ENCODE results near the gene SUPT6H. TPM values are rescaled to one million over a fixed set of nuclear protein-coding genes. Genes with fewer than 3 reads are reported as not detected.

SUPT6H gene
- total and polyA plus RNA-seq, 9 of the 15 experiments (the other 6 are each of a cell fraction or from before 2014, with no cell fraction given), result 1.7 to 77.7 (median 49.2) TPM

GRCh38 chr17:28743243-28744103 is 81.5 kb downstream of the SUPT6H start, which contains the start of gene TRAF4 (continued):
- TF ChIP-seq, protein P1, sequence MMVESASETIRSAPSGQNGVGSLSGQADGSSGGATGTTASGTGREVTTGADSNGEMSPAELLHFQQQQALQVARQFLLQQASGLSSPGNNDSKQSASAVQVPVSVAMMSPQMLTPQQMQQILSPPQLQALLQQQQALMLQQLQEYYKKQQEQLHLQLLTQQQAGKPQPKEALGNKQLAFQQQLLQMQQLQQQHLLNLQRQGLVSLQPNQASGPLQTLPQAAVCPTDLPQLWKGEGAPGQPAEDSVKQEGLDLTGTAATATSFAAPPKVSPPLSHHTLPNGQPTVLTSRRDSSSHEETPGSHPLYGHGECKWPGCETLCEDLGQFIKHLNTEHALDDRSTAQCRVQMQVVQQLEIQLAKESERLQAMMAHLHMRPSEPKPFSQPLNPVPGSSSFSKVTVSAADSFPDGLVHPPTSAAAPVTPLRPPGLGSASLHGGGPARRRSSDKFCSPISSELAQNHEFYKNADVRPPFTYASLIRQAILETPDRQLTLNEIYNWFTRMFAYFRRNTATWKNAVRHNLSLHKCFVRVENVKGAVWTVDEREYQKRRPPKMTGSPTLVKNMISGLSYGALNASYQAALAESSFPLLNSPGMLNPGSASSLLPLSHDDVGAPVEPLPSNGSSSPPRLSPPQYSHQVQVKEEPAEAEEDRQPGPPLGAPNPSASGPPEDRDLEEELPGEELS (CRISPR knock-in tag; IDR thresholded peaks at IDR 0.05; ENCODE audit: borderline replicate concordance), result no peak
- TF ChIP-seq POLR2A (conservative IDR thresholded peaks at IDR 0.05) (peak; percentile 50; the same call in 1 of the 2 replicates), FOXM1 (IDR thresholded peaks at IDR 0.05; ENCODE audit: low read depth) (peak; percentile 71), FOXM1 (CRISPR knock-in tag; IDR thresholded peaks at IDR 0.05; ENCODE audit: low read depth) (no peak), RUNX1 (IDR thresholded peaks at IDR 0.05; ENCODE audit: low read depth) (no peak), ZNF165 (CRISPR knock-in tag; IDR thresholded peaks at IDR 0.05; ENCODE audit: borderline replicate concordance) (no peak), ZBTB7A (IDR thresholded peaks at IDR 0.05; ENCODE audit: borderline replicate concordance, control insufficient read depth, low read depth, low read length) (peak; percentile 82; the same call in 1 of the 2 replicates), GABPA (tag; conservative IDR thresholded peaks at IDR 0.05; ENCODE audit: low read depth) (peak; percentile 74), CBX1 (IDR thresholded peaks at IDR 0.05; ENCODE audit: low read depth) (peak; percentile 88; the same call in 1 of the 2 replicates), EWSR1 (IDR thresholded peaks at IDR 0.05; ENCODE audit: borderline replicate concordance, low read depth, partially characterized antibody) (no peak), EHMT2 (IDR thresholded peaks at IDR 0.05) (no peak), NFIX (CRISPR knock-in tag; IDR thresholded peaks at IDR 0.05; ENCODE audit: low read depth) (no peak), ELF1 (tag; IDR thresholded peaks at IDR 0.05) (peak; percentile 74; the same call in 1 of the 2 replicates), RBBP5 (IDR thresholded peaks at IDR 0.05; ENCODE audit: borderline replicate concordance, insufficient read depth, low read length, poor library complexity, severe bottlenecking) (peak; percentile 53), OTX1 (CRISPR knock-in tag; IDR thresholded peaks at IDR 0.05) (0 out of 2 replicates have a peak, but pooled peaks have one; percentile 49), ZNF224 (CRISPR knock-in tag; IDR thresholded peaks at IDR 0.05) (no peak; the same call in 1 of the 2 replicates)
- TF ChIP-seq, protein P2, sequence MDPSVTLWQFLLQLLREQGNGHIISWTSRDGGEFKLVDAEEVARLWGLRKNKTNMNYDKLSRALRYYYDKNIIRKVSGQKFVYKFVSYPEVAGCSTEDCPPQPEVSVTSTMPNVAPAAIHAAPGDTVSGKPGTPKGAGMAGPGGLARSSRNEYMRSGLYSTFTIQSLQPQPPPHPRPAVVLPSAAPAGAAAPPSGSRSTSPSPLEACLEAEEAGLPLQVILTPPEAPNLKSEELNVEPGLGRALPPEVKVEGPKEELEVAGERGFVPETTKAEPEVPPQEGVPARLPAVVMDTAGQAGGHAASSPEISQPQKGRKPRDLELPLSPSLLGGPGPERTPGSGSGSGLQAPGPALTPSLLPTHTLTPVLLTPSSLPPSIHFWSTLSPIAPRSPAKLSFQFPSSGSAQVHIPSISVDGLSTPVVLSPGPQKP (CRISPR knock-in tag; IDR thresholded peaks at IDR 0.05), result no peak
- TF ChIP-seq, protein P3, sequence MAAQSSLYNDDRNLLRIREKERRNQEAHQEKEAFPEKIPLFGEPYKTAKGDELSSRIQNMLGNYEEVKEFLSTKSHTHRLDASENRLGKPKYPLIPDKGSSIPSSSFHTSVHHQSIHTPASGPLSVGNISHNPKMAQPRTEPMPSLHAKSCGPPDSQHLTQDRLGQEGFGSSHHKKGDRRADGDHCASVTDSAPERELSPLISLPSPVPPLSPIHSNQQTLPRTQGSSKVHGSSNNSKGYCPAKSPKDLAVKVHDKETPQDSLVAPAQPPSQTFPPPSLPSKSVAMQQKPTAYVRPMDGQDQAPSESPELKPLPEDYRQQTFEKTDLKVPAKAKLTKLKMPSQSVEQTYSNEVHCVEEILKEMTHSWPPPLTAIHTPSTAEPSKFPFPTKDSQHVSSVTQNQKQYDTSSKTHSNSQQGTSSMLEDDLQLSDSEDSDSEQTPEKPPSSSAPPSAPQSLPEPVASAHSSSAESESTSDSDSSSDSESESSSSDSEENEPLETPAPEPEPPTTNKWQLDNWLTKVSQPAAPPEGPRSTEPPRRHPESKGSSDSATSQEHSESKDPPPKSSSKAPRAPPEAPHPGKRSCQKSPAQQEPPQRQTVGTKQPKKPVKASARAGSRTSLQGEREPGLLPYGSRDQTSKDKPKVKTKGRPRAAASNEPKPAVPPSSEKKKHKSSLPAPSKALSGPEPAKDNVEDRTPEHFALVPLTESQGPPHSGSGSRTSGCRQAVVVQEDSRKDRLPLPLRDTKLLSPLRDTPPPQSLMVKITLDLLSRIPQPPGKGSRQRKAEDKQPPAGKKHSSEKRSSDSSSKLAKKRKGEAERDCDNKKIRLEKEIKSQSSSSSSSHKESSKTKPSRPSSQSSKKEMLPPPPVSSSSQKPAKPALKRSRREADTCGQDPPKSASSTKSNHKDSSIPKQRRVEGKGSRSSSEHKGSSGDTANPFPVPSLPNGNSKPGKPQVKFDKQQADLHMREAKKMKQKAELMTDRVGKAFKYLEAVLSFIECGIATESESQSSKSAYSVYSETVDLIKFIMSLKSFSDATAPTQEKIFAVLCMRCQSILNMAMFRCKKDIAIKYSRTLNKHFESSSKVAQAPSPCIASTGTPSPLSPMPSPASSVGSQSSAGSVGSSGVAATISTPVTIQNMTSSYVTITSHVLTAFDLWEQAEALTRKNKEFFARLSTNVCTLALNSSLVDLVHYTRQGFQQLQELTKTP (IDR thresholded peaks at IDR 0.05; ENCODE audit: low read depth in 1 of 2, partially characterized antibody in 2 of 2), result peak in 1 of 2 experiments; percentile 18
- TF ChIP-seq, protein P4, sequence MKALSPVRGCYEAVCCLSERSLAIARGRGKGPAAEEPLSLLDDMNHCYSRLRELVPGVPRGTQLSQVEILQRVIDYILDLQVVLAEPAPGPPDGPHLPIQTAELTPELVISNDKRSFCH (CRISPR knock-in tag; IDR thresholded peaks at IDR 0.05), result no peak
- TF ChIP-seq, protein P4 (tag; IDR thresholded peaks at IDR 0.05), result peak; percentile 52; the same call in 1 of the 2 replicates

Data from K562 (cell line).